Activated naive CD4-positive, alpha-beta T cell treated with Interleukin-2 at 50 U/mL for 16 hours (primary cell): ENCODE results near the gene PIK3C2G.
"Not testable (repeated sequence)": the region's sequence is repeated elsewhere in the genome, so short reads cannot be mapped to it uniquely, and the experiment has no call there.

Experiments used
- DNase-seq: peaks from one replicate; pipeline ENCODE4 v3.0.0-alpha.2; 2020

The PIK3C2G gene

GRCh38 chr12:18658179-18658578 lies 396.9 kb downstream of the PIK3C2G start:
- no peak for DNase-seq

DNA sequence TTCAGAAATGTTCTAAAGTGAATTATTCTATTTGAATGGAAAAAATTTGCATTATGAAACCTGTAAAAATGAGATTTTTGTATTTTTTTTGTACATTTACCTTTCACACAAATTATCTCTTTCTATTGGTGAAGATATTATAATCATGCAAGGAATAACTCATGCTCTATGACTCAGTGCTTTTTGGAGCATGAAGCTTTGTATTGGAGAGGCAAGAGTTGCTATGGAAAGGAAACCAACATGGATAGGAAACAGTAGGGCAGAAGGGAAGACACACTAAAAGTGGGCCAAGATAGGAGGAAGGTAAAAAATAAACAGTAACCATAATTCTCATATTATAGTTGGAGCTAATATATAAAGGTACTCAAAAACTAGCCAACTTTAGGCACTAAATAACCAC lies 397.5 kb downstream of the PIK3C2G start:
- no peak for DNase-seq

DNA sequence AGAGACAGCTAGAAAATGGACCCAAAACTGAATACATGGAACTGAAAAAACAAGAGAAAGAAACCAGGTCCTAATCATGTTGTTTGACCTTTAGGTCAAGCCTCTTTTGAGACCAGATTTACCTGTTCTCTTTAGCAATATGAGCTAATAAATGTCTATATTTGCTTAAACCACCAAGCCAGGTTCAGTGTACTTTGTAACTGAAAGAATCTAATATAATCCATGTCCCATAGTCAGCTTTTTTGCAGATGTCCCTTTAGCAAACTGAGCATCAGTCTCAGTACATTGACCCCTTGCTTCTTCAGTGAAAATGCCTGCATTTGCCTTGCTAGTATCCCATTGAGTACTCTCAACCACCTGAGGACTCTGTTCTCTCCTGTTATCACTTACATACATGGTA lies 414.8 kb downstream of the PIK3C2G start:
- no peak for DNase-seq

DNA sequence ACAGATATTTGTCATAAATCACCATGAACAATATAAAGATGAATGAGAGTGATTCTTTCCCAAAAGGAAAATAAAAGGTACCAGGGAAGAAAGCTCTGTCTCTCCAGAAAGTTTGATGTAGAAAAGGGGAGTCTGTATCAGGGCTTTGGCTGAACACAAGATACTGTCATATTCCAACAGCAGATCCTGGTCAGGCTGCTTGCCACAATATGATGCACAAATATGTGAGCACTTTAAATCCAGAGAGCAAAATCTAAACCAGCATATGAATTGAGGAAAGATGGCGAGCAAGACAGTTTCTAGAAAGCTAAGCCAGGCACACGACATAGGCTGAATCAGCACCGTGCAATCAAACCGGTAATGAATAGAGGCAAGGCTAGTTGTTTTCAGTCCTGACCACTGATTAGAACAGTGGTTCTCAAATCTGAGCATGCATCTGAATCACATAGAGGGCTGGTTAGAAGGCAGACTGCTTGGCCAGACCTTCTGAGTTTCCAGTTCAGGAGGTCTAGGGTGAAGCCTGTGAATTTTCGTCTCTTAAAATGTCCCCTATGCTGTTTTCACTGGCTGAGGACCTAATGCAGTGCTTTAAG lies 415.8 kb downstream of the PIK3C2G start:
- no peak for DNase-seq

GRCh38 chr12:18681818-18682217 lies 420.5 kb downstream of the PIK3C2G start:
- DNase-seq: no peak

- DNase-seq: no peak
Measured at GRCh38 chr12:18683327-18684013, 422.2 kb downstream of the PIK3C2G start.

DNA sequence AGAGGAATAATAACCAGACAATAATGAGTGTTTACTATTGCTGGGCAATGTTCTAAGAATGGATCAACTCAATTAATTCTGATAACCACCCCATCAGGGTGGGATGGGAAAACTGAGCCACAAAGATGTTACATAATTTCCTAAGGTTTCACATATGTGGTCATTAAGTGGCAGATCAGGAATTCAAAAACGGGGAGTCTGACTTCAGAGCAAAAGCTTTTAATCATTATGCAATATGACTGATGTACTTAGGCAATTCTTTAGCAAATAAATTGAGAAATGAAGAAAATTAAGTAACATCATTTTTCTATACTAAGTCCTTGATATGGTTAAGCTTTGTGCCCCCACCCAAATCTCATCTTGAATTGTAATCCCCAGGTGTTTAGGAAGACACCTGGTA lies 423.1 kb downstream of the PIK3C2G start:
- DNase-seq: no peak

DNA sequence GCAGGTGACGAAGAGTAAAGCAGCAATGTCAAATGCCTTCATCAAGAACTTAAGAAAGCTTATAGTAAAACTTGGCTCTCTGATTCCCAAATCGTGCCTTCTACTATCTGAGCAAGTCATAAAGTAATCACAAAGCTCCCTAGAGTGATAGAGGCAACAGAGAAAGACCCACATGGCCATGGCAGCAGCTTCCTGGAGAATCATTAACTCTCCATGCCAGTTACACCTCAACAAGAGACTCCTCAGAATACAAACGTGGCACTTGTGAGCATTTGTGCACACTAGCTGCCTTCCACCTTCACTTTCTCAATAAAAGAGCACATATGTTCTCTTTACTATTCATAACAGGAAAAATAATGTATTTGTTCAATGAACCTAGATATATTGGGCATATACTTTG lies 428.5 kb downstream of the PIK3C2G start:
- no peak for DNase-seq

DNA sequence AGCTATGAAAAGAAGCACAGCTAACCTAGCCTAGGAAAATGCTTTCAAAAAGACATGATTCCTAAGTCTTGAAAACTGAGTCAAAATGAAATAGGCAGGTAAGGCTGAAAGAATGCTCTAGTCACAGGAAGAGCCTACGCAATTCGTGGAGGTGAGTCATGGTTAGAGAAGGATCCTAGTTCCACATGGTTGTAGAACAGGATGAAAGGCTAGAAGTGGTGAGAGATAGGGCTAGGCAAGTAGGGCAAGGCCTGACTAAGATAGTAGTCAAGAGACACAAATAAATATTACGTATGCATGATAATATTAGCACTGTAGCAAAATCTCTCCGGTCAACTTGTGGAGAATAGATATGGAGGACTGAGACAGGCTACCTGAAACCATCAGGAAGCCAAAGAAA lies 429.3 kb downstream of the PIK3C2G start:
- no peak for DNase-seq

GRCh38 chr12:18693986-18694385 lies 432.7 kb downstream of the PIK3C2G start:
- not testable (repeated sequence) for DNase-seq

DNA sequence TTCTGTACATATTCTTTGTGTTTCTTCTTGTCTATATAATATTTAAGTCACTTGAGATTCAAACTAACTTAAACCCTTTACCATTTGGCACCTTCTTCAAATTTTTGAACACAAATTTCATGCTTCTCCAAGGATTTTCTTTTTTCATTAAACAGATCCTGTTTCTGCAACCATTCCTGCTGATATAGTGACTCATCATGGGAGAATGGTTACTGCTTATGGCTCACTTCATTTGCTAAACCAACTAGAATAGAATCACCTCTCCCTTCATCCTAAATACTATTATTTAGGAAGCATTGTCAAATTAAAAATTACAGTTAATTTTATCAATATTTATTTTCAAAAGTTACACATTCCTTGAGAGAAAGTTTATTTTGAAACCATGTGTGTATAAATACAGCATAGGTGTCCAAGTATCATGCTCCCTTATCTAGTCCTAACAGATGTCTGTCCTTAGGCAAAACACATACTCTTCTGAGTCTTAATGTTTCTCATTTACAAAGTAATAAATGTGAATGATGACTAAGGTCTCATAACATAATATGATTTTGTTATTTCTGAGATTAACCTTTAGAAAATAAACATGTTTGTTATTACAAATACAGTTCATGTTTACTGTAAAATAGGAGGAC lies 435.8 kb downstream of the PIK3C2G start:
- no peak for DNase-seq
